Hepatocyte (in vitro differentiated cells): ENCODE measurements around the gene SKAP1.

Experiments
- EZH2 ChIP-seq: fragments of 200-600 bp; sonication (generic); IDR thresholded peaks from 2 replicates; pipeline ENCODE4 v1.6.1; 2016; ENCODE audit warnings: antibody characterized with exemption, mild to moderate bottlenecking, borderline replicate concordance
- EZH2phosphoT487 ChIP-seq: fragments of 200-600 bp; sonication (generic); IDR thresholded peaks from one replicate; pipeline ENCODE4 v1.6.1; 2018; ENCODE audit warnings: antibody characterized with exemption, mild to moderate bottlenecking, low read depth, moderate library complexity; ENCODE audit not compliant: unreplicated experiment, severe bottlenecking
- TF ChIP-seq, protein P1 (sequence below): fragments of 200-600 bp; sonication (generic); IDR thresholded peaks from 2 replicates; pipeline ENCODE4 v1.5.1; 2016; ENCODE audit warnings: antibody characterized with exemption, mild to moderate bottlenecking; ENCODE audit not compliant: poor library complexity

DNA sequence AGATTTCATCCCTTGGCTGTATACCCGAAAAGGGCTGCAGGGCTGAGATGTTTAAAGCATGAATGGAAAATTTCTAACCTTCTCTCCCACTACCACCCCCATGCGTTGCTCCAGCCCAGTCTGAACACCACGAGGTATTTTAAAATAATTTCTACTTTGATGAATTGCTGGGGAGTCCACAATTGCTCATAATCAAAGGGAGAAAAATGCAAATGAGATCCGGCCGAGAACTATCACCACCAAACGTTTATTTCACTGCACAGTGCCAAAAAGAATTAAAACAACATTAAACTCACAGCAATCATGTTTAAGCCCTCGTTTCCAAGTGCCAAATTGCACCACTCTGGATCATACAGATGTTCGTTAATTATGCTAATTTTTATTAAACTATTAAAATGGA is 285.8 kb downstream of the SKAP1 start:
- TF ChIP-seq, protein P1, sequence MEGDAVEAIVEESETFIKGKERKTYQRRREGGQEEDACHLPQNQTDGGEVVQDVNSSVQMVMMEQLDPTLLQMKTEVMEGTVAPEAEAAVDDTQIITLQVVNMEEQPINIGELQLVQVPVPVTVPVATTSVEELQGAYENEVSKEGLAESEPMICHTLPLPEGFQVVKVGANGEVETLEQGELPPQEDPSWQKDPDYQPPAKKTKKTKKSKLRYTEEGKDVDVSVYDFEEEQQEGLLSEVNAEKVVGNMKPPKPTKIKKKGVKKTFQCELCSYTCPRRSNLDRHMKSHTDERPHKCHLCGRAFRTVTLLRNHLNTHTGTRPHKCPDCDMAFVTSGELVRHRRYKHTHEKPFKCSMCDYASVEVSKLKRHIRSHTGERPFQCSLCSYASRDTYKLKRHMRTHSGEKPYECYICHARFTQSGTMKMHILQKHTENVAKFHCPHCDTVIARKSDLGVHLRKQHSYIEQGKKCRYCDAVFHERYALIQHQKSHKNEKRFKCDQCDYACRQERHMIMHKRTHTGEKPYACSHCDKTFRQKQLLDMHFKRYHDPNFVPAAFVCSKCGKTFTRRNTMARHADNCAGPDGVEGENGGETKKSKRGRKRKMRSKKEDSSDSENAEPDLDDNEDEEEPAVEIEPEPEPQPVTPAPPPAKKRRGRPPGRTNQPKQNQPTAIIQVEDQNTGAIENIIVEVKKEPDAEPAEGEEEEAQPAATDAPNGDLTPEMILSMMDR: no peak
- TF ChIP-seq EZH2phosphoT487 (no peak), EZH2 (no peak)
